Measurements from ENCODE around the gene AMZ1.
"Not testable (repeated sequence)": the region's sequence is repeated elsewhere in the genome, so short reads cannot be mapped to it uniquely, and the experiment has no call there.

The AMZ1 gene

GRCh38 chr7:2729893-2730716 is 42.1 kb downstream of the AMZ1 start:
- no peak for DNase-seq

DNA sequence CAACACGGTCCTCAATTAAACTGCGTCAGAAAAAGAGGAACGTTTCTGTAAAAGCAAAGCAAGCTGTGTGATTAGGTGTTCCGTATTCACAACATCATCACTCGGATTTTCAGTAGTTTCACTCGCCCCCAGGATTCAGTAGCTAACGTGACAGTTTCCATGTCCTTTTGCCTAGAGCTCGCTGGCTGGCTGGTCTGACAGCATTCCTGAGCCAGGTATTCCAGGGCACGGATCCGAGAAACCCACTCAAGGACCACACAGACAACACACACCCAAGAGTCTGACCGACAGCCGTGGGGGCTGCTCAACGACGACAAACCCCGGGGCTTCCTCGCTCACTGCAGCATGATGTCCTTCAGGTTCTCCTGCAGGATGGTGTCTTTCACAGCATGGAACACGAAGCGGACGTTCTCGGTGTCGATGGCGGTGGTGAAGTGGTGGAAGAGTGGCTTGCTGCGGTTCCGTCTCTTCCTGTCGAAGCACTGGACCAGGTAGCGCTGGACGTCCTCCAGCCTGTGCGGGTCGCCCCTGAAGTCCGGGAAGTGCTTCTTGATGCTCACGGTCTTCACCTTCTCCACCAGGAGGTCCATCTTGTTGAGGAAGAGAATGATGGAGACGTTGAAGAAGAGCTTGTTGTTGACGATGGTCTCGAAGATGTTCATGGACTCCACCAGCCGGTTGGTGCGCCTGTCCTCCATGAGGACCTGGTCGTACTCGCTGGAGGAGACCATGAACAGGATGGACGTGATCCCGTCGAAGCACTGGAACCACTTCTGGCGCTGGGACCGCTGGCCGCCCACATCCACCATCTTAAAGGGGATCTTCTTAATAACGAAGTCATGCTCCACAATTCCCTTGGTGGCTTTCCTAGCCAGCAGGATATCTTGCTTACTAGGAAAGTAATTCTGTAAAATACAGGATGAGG is 43.1 kb downstream of the AMZ1 start:
- DNase-seq = no peak

DNA sequence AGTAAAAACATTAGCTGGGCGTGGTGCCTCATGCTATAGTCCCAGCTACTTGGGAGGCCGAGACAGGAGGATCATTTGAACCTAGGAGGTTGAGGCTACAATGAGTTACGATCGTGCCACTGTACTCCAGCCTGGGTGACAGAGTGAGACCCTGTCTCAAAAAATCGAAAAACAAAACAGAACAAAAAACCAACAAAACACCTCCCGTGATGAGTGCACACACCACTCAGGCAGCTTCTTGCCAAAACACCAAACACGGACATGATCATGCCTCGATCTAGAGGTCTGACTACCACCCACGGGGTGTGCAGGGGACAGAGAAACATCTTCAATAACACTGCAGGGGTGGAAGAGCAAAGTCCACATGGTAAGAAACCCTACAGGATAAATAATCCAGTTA is 44.4 kb downstream of the AMZ1 start:
- no peak for DNase-seq

- no peak for DNase-seq
Observed at GRCh38 chr7:2732959-2733584, 45.1 kb downstream of the AMZ1 start.

DNA sequence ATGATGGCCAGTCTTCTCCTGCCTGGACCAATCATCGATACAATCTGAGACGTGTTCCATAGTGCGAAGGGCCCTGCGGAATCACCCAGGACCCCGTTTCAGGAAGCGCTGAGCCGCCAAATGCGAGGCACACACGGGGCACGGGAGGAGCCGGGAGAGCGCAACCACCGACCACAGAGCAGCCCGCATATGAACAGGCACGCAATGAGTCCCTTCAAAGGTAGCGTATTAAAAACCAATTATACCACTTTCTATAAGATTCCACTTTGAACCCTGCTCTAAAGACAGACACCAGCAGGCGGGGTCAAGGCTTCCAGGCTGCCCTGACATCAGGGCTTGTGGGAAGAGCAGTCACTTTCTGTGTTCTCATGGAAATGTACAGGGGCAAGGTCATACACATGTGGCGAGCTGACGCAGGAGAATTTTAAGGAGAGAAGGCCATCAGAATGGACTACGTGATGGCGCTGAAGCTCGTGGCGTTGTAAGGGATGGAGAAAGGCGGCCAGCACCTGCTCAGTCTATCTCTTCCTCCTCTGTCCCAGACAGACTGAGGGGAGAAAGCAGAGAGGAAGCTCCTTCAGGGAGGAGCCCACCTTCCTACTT is 46.2 kb downstream of the AMZ1 start:
- no peak for DNase-seq

DNA sequence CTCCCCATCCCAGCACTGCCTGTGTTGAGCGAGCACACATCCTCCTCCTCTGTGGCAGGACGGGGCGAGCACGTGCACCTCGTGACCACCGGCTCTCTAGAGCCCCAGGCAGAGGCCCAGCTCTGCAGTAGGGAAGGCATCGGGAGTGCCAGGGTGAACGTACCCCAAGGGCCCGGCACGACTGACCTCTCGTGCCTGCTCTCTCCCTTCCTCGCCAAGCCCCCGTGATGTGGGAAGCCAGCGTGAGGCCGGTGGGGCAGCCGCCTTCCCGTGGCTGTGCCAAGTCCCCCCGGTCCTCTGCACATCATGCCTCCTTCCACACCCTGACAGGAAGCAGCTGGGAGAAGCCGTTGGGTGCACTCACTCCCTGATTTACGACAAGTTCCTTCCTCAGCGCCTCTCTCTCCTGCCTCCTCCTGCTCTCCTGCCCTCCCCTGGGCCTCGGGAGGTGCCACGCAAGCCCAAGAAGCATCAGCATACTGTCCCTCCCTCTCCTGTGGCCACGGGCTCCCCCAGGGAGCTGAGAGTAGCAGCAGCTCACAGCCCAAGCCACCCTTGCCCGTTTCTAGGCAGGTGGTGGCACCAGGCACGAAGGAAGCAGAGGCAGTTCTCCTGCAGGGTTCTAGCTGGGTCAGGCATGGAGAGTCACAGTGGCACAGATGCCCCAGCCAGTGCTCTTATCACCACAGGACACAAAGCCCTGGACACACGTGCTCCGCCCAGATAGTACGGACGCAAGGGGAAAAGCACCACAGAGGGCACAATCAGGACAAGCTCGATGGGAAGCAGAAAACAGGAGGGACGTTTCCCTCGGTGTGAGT is 47.0 kb downstream of the AMZ1 start:
- DNase-seq = no peak

DNA sequence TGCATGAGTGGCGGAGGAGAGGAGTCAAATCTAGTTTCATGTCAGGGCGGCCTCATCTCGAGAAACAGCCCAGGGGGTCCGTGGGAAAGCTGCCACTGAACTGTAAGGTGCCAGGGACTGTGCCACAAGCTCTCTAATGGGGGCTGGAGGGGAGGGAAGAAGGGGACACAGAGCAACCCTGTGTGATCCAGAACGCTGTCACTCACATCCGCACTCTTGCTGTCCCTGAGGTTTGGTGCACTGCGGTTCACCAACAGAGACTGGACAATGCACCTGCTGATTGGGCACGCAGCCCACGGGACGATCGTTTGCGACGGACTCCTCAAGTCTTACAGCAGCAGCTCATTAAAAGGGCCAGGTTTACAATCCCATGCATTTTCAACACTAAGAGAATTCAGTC is 47.7 kb downstream of the AMZ1 start:
- no peak for DNase-seq

GRCh38 chr7:2736411-2736914 is 48.5 kb downstream of the AMZ1 start:
- no peak for DNase-seq

DNA sequence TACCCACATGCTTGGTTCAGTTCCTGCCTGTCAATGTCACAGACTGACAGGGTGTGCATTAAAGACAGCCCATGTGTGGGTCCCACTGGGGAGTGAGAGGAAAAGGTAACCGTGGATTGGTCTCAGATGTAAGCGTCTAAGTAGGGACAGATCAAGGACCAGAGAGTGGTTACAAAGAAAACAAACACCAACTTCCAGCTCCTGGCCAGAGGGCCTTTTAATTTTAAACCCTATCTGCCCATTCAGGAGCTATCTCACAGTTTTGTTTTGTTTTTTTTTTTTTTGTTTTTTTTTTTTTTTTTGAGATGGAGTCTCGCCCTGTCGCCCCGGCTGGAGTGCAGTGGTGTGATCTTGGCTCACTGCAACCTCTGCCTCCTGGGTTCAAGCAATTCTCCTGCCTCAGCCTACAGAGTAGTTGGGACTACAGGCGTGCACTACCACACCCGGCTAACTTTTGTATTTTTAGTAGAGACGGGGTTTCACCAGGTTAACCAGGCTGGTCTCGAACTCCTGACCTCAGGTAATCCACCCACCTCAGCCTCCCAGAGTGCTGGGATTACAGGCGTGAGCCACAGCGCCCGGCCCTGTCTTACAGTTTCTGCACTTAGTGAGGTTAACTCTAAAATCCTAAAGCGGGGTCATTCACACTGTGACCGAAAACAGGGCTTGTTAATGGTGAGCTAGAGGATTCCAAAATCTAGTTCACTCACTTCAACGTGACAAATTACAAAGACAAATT is 49.2 kb downstream of the AMZ1 start:
- not testable (repeated sequence) for DNase-seq

DNA sequence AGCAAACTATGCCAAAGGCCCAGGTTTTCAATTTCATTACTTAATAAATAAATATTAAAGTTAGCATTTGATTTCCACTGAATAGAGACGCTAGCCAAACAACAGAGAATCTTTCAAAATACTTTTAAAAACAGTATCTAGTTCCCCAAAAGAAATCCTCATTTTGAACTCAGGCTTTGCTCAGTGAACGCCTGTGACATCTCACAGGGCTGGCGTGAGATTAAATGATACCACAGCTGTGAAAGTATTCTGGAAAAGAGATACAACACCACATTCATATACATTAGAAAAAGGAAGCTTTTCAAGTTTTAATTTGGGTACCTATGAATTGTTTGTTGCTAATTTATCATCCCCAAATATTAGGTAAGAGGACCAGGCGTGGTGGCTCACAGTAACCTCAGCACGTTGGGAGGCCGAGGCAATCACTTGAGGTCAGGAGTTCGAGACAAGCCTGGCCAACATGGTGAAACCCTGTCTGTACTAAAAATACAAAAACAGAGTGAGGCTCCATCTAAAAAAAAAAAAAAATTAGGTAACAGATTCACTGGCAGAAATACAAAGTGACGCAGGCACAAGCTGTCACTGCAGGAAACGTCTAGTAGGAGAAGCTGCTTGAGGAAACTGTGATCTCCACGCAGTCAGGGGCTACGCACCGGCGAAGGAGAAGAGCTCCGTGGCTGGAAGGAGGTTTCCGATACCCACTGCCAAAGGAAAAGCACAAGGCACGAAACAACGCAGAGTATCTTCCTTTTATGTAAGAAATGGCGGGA is 50.0 kb downstream of the AMZ1 start:
- DNase-seq = no peak

GRCh38 chr7:2738766-2739549 is 51.0 kb downstream of the AMZ1 start:
- no peak for DNase-seq

DNA sequence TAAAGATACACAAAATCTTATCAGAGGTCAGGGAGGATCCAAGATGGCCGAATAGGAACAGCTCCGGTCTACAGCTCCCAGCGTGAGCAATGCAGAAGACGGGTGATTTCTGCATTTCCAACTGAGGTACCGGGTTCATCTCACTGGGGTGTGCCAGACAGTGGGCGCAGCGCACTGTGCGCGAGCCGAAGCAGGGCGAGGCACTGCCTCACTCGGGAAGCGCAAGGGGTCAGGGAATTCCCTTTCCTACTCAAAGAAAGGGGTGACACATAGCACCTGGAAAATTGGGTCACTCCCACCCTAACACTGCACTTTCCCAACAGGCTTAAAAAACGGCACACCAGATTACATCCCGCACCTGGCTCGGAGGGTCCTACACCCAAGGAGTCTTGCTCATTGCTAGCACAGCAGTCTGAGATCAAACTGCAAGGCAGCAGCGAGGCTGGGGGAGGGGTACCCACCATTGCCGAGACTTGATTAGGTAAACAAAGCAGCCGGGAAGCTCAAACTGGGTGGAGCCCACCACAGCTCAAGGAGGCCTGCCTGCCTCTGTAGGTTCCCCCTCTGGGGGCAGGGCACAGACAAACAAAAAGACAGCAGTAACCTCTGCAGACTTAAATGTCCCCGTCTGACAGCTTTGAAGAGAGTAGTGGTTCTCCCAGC is 55.7 kb downstream of the AMZ1 start:
- DNase-seq = not testable (repeated sequence)

DNA sequence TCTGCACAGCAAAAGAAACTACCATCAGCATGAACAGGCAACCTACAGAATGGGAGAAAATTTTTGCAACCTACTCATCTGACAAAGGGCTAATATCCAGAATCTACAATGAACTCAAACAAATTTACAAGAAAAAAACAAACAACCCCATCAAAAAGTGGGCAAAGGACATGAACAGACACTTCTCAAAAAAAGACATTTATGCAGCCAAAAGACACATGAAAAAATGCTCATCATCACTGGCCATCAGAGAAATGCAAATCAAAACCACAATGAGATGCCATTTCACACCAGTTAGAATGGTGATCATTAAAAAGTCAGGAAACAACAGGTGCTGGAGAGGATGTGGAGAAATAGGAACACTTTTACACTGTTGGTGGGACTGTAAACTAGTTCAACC is 60.7 kb downstream of the AMZ1 start:
- not testable (repeated sequence) for DNase-seq

DNA sequence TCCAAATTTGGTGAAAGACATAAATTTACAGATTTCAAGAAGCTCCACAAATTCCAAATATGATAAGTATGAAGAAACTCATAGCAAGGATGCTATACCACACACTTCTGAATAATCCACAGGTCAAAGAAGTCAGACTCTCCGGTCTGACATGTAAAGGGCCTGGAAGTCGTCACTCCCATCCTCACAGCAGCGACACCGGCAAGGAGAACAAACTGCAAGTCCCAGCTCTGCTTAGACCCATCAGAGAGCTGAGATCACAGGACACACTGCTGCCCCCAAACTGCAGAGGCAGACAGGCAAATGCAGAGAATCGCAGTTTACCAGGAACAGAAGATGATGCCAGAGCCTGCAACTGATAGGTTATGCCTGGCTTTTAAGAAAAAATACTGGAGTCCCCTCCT is 62.0 kb downstream of the AMZ1 start:
- no peak for DNase-seq

- no peak for DNase-seq
Observed at GRCh38 chr7:2751086-2751485, 63.1 kb downstream of the AMZ1 start.

- DNase-seq = no peak
Observed at GRCh38 chr7:2753148-2753547, 65.1 kb downstream of the AMZ1 start.

- DNase-seq = no peak
Observed at GRCh38 chr7:2754086-2754485, 66.1 kb downstream of the AMZ1 start.

DNA sequence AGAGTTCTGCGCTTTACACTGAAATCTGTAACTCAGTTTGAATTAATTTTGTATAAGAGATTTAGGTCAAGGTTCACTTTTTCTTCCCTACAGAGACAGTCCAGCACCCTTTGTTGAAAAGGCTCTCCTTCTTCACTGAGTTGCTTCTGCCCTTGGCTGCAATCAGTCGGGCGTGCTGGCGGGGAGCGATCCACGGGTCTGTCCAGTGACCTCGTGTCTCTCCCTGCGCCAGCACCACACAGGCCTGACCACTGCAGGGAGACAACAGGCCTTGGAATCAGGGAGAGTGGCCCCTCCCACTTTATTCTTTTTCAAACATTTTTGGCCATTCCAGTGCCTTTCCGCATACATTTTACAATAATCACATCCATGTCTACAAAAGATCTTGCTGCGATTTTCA is 66.9 kb downstream of the AMZ1 start:
- DNase-seq = no peak

GRCh38 chr7:2755531-2755930 is 67.5 kb downstream of the AMZ1 start:
- DNase-seq = no peak

All from activated CD4-positive, alpha-beta T cell treated with anti-CD3 and anti-CD28 coated beads, Interleukin-2, Interleukin-6, amounts not matched to agents 100 ng/mL and 50 ng/mL, durations not matched to agents 16 hours and 8 hours (primary cell).